Fibroblast of lung (primary cell): ENCODE results near the gene DLK1.

Experiments used
- CTCF ChIP-seq, 2 donors: IDR thresholded peaks in 1 of 2; conservative IDR thresholded peaks in 1 of 2; 1 replicate in 1 of 2; 2 replicates in 1 of 2; pipeline ENCODE4 v1.5.1; 2011 to 2012; ENCODE audit warnings: low read length in 2 of 2, control low read depth in 1 of 2, inconsistent platforms in 1 of 2, low read depth in 1 of 2, mild to moderate bottlenecking in 1 of 2
- EZH2 ChIP-seq: IDR thresholded peaks from 2 replicates; pipeline ENCODE4 v1.5.1; 2012; ENCODE audit warnings: low read length, control low read depth, mild to moderate bottlenecking; ENCODE audit errors: missing control alignments

DNA sequence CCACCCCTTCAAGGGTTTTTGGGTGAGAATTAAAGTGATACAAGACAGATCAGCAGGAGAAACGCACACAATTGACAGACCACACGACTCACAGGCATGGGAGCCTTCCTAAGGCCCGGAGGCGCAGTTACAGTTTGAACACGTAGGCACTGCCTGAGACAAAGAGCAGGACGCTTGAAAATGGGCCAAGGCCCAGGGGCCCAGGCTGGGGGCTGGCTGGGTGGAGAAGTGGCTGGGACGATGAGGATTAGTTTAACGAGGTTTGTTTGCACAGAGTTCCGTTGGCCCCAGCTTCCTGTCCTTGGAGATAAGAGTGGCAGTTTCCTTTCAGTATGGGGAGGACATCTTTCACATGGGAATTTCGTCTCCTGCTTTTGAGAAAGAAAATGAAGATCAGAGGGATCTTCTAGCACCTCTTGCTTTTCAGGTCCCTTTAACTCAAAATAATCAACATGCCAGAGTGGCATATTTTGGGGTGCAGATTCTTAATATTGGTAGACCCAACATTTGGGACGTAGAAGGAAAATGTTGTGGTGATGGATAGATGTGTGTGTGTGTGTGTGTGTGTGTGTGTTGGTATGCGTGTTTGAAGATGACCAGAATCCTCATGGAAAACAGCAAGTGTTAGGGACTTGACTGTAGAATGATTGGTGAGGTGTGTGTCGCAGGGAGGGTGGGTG lies 44.6 kb downstream of the DLK1 start:
- TF ChIP-seq CTCF (conservative IDR thresholded peaks at IDR 0.05 in 1 of 2, IDR thresholded peaks at IDR 0.05 in 1 of 2; ENCODE audit: low read depth in 1 of 2, low read length in 2 of 2) = no peak
- no peak for TF ChIP-seq EZH2
